NB4 (cell line): Measurements from ENCODE around the gene EZH2.

Source experiments
- POLR2A ChIP-seq: IDR thresholded peaks from 2 replicates; pipeline ENCODE4 v1.6.1; 2011; ENCODE audit warnings: mild to moderate bottlenecking; ENCODE audit not compliant: insufficient read length; ENCODE audit errors: extremely low read depth
- TF ChIP-seq, protein P1 (sequence below): IDR thresholded peaks from one replicate; pipeline ENCODE4 v1.5.1; 2012; ENCODE audit warnings: low read depth, low read length
- TF ChIP-seq, protein P2 (sequence below): IDR thresholded peaks from 2 replicates; pipeline ENCODE4 v1.6.1; 2011; ENCODE audit warnings: low read depth, low read length

DNA sequence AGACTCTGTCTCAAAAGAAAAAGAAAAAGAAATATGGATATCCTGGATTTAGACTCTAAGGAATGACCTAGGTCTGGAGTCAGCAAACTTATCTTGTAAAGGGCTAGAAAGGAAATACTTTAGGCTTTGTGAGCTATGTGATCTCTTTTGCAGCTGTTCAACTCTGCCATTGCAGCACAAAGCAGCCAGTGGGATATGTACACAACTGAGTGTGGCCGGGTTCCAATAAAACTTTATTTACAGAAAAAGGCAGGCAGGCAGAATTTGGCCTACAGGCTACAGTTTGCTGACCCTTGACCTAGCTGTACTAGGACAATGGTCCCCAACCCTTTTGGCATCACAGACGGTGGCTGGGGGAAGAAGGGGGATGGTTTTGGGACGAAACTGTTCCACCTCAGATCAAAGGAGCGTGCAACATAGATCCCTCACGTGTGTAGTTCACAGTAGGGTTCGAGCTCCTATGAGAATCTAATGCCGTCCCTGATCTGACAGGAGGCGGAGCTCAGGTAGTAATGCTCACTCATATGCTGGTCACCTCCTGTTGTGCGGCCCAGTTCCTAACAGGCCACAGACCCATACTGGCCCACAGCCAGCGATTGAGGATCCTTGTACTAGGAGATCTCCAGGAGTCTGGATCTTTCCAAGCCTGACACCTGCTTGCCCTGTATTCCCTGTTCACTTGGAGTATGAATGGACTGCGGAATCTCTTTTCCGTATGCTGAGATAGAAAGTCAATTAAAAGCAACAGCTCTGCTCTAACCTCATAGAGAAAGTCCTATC is 122.4 kb downstream of the EZH2 start:
- TF ChIP-seq POLR2A = no peak
- TF ChIP-seq, protein P1, sequence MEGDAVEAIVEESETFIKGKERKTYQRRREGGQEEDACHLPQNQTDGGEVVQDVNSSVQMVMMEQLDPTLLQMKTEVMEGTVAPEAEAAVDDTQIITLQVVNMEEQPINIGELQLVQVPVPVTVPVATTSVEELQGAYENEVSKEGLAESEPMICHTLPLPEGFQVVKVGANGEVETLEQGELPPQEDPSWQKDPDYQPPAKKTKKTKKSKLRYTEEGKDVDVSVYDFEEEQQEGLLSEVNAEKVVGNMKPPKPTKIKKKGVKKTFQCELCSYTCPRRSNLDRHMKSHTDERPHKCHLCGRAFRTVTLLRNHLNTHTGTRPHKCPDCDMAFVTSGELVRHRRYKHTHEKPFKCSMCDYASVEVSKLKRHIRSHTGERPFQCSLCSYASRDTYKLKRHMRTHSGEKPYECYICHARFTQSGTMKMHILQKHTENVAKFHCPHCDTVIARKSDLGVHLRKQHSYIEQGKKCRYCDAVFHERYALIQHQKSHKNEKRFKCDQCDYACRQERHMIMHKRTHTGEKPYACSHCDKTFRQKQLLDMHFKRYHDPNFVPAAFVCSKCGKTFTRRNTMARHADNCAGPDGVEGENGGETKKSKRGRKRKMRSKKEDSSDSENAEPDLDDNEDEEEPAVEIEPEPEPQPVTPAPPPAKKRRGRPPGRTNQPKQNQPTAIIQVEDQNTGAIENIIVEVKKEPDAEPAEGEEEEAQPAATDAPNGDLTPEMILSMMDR = no peak
- TF ChIP-seq, protein P2, sequence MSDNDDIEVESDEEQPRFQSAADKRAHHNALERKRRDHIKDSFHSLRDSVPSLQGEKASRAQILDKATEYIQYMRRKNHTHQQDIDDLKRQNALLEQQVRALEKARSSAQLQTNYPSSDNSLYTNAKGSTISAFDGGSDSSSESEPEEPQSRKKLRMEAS = no peak
